HepG2 (cell line): ENCODE measurements around the gene FAM169A. TPM values are rescaled to one million over a fixed set of nuclear protein-coding genes. Genes with fewer than 3 reads are reported as not detected.

Source experiments
- BHLHE40 ChIP-seq: IDR thresholded peaks from 2 replicates; pipeline ENCODE4 v1.6.1; 2011; ENCODE audit warnings: low read length, improper control_type of control experiment
- DNMT3B ChIP-seq: conservative IDR thresholded peaks from 2 replicates; pipeline ENCODE4 v1.6.1; 2016; ENCODE audit warnings: missing biosample characterization, control low read depth
- DPF2 ChIP-seq: sonication (generic); formaldehyde crosslinking; IDR thresholded peaks from 2 replicates; pipeline ENCODE4 v1.4.0; 2020; ENCODE audit warnings: mild to moderate bottlenecking, low read depth, missing genetic modification reagents, borderline replicate concordance
- EP300 ChIP-seq, 3 experiments: sonication (generic) in 1 of 3; formaldehyde crosslinking in 1 of 3; IDR thresholded peaks; 2 replicates each; pipeline versions ENCODE4 v1.5.1 to v1.6.1; 2011 to 2020; ENCODE audit warnings: low read depth in 2 of 3, low read length in 2 of 3, borderline replicate concordance in 1 of 3, improper control_type of control experiment in 1 of 3, mild to moderate bottlenecking in 1 of 3, missing genetic modification reagents in 1 of 3, moderate library complexity in 1 of 3
- FOXA1 ChIP-seq, 2 experiments: fragments of 450-650 bp in 1 of 2; sonication (generic) in 1 of 2; formaldehyde crosslinking in 1 of 2; IDR thresholded peaks; 2 replicates each; pipeline versions ENCODE4 v1.4.0 to v1.6.1; 2016 to 2020; ENCODE audit warnings: missing genetic modification reagents in 1 of 2
- FOXK2 ChIP-seq: fragments of 450-650 bp; IDR thresholded peaks from 2 replicates; pipeline ENCODE4 v1.6.1; 2016
- GATAD1 ChIP-seq: IDR thresholded peaks from 2 replicates; pipeline ENCODE4 v1.6.1; 2016; ENCODE audit warnings: missing genetic modification reagents, missing compliant biosample characterization
- HDAC6 ChIP-seq: fragments of 200-600 bp; sonication (generic); IDR thresholded peaks from 2 replicates; pipeline ENCODE4 v1.7.0; 2017; ENCODE audit warnings: mild to moderate bottlenecking, antibody characterized with exemption, low read length, low read depth
- HES4 ChIP-seq: sonication (generic); formaldehyde crosslinking; IDR thresholded peaks from 2 replicates; pipeline ENCODE4 v1.9.0; 2021; ENCODE audit warnings: mild to moderate bottlenecking, missing genetic modification reagents, borderline replicate concordance
- HMG20A ChIP-seq: IDR thresholded peaks from 2 replicates; pipeline ENCODE4 v1.6.1; 2016; ENCODE audit warnings: borderline replicate concordance
- MED8 ChIP-seq: sonication (generic); formaldehyde crosslinking; IDR thresholded peaks from 2 replicates; pipeline ENCODE4 v1.8.1; 2023; ENCODE audit warnings: mild to moderate bottlenecking, missing genetic modification reagents; ENCODE audit not compliant: insufficient replicate concordance
- NFKB2 ChIP-seq: sonication (generic); formaldehyde crosslinking; IDR thresholded peaks from 2 replicates; pipeline ENCODE4 v1.4.0; 2020; ENCODE audit warnings: missing genetic modification reagents, borderline replicate concordance
- RNF219 ChIP-seq: sonication (generic); formaldehyde crosslinking; IDR thresholded peaks from 2 replicates; pipeline ENCODE4 v1.5.0; 2020; ENCODE audit warnings: mild to moderate bottlenecking, missing genetic modification reagents
- TEAD3 ChIP-seq: optimal IDR thresholded peaks from 2 replicates; pipeline ENCODE3; 2016; ENCODE audit warnings: borderline replicate concordance
- TFAP4 ChIP-seq: sonication (generic); IDR thresholded peaks from 2 replicates; pipeline ENCODE4 v1.6.1; 2016; ENCODE audit warnings: low read depth, borderline replicate concordance
- ZBTB2 ChIP-seq: sonication (generic); formaldehyde crosslinking; IDR thresholded peaks from 2 replicates; pipeline ENCODE4 v1.8.0; 2022; ENCODE audit warnings: low read depth, missing genetic modification reagents
- ZEB1 ChIP-seq: IDR thresholded peaks from 2 replicates; pipeline ENCODE4 v1.6.1; 2012; ENCODE audit warnings: mild to moderate bottlenecking, low read depth, inconsistent platforms; ENCODE audit not compliant: insufficient replicate concordance
- ZKSCAN8 ChIP-seq: IDR thresholded peaks from 2 replicates; pipeline ENCODE4 v1.6.1; 2016; ENCODE audit warnings: borderline replicate concordance, missing genetic modification reagents, missing compliant biosample characterization
- ZNF335 ChIP-seq: sonication (generic); formaldehyde crosslinking; IDR thresholded peaks from 2 replicates; pipeline ENCODE4 v1.4.0; 2020; ENCODE audit warnings: missing genetic modification reagents
- ZNF83 ChIP-seq: sonication (generic); formaldehyde crosslinking; IDR thresholded peaks from 2 replicates; pipeline ENCODE4 v1.4.0; 2020; ENCODE audit warnings: missing genetic modification reagents, mild to moderate bottlenecking, borderline replicate concordance
- ZNF891 ChIP-seq: sonication (generic); formaldehyde crosslinking; IDR thresholded peaks from 2 replicates; pipeline ENCODE4 v1.5.0; 2020; ENCODE audit warnings: mild to moderate bottlenecking, missing genetic modification reagents
- polyA plus RNA-seq, 8 experiments: library from polyadenylated mRNA; depleted of rRNA in 3 of 8; stranded (reverse) in 7 of 8; unstranded in 1 of 8; fragments of >200 nt; fragmentation: Illumina TruSeq in 4 of 8; extraction: Trizol in 4 of 8; gene quantifications; 2 replicates each; pipeline versions ENCODE4 v1.2.1 to v1.2.3, GENCODE V29; 2011 to 2016; ENCODE audit warnings: low read depth in 4 of 8, missing spikeins in 1 of 8, mixed read lengths in 1 of 8; ENCODE audit not compliant: insufficient read depth in 1 of 8
- total RNA-seq, 5 experiments: library from RNA; depleted of rRNA; stranded (reverse); fragments of >200 nt; fragmentation: Illumina TruSeq; extraction: Trizol; gene quantifications; 2 replicates each; pipeline ENCODE4 v1.2.3, GENCODE V29; 2016; ENCODE audit warnings: low read depth in 1 of 5
- TF ChIP-seq, protein P1 (sequence below): sonication (generic); formaldehyde crosslinking; IDR thresholded peaks from 2 replicates; pipeline ENCODE4 v1.4.0; 2020; ENCODE audit warnings: mild to moderate bottlenecking, low read depth, missing genetic modification reagents

The FAM169A gene
- total and polyA plus RNA-seq, 2 of the 13 experiments (the other 11 are each of a cell fraction or from before 2014, with no cell fraction given), result 21.1 to 110 TPM

- no peak for TF ChIP-seq ZNF83 (CRISPR knock-in tag)
- TF ChIP-seq DPF2 (CRISPR knock-in tag), result 0 out of 2 replicates have a peak, but pooled peaks have one; percentile 33
- TF ChIP-seq, protein P1, sequence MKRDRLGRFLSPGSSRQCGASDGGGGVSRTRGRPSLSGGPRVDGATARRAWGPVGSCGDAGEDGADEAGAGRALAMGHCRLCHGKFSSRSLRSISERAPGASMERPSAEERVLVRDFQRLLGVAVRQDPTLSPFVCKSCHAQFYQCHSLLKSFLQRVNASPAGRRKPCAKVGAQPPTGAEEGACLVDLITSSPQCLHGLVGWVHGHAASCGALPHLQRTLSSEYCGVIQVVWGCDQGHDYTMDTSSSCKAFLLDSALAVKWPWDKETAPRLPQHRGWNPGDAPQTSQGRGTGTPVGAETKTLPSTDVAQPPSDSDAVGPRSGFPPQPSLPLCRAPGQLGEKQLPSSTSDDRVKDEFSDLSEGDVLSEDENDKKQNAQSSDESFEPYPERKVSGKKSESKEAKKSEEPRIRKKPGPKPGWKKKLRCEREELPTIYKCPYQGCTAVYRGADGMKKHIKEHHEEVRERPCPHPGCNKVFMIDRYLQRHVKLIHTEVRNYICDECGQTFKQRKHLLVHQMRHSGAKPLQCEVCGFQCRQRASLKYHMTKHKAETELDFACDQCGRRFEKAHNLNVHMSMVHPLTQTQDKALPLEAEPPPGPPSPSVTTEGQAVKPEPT (CRISPR knock-in tag), result no peak
- TF ChIP-seq RNF219 (CRISPR knock-in tag), result no peak
- no peak for TF ChIP-seq ZBTB2
- TF ChIP-seq EP300 (IDR thresholded peaks at IDR 0.05; ENCODE audit: low read depth in 2 of 2, low read length in 2 of 2), result peak in 1 of 2 experiments; percentile 75; a peak in 2 of 4 replicates
- peak; percentile 44; the same call in 1 of the 2 replicates for TF ChIP-seq EP300 (CRISPR knock-in tag; IDR thresholded peaks at IDR 0.05; ENCODE audit: borderline replicate concordance)
- TF ChIP-seq BHLHE40, result no peak
- TF ChIP-seq DNMT3B (CRISPR knock-in tag), result no peak
- peak; percentile 60 for TF ChIP-seq TEAD3 (CRISPR knock-in tag)
- TF ChIP-seq HES4 (CRISPR knock-in tag), result no peak
- TF ChIP-seq ZNF335 (CRISPR knock-in tag), result no peak
- TF ChIP-seq TFAP4, result peak; percentile 71; the same call in 1 of the 2 replicates
- no peak for TF ChIP-seq GATAD1 (CRISPR knock-in tag)
- TF ChIP-seq HMG20A, result peak; percentile 59; the same call in 1 of the 2 replicates
- no peak for TF ChIP-seq ZNF891 (CRISPR knock-in tag)
- TF ChIP-seq HDAC6, result no peak
- peak; percentile 99 for TF ChIP-seq ZEB1
- no peak for TF ChIP-seq NFKB2 (CRISPR knock-in tag)
- no peak for TF ChIP-seq FOXA1 (IDR thresholded peaks at IDR 0.05)
- peak; percentile 85 for TF ChIP-seq FOXA1 (CRISPR knock-in tag; IDR thresholded peaks at IDR 0.05)
- peak; percentile 42; the same call in 1 of the 2 replicates for TF ChIP-seq ZKSCAN8
- no peak for TF ChIP-seq FOXK2
- no peak for TF ChIP-seq MED8 (CRISPR knock-in tag)
These were observed 32.5 kb downstream of the FAM169A start (continued) for GRCh38 chr5:74833537-74834266.
